CD14-positive monocyte (primary cell): ENCODE data around the gene SSBP3. TPM values are rescaled to one million over a fixed set of nuclear protein-coding genes. Genes with fewer than 3 reads are reported as not detected.

Experiments used
- DNase-seq, 3 donors: peaks; one replicate each; pipeline ENCODE4 v3.0.0-alpha.2; 2011 to 2022
- H2AFZ ChIP-seq: 2 replicates; pipeline ENCODE4 v1.6.0; 2012; ENCODE audit warnings: mild to moderate bottlenecking, low read depth, low read length, inconsistent platforms; ENCODE audit not compliant: insufficient read depth, poor library complexity, severe bottlenecking
- H3K27ac ChIP-seq, 2 donors: 1 replicate in 1 of 2; 2 replicates in 1 of 2; pipeline ENCODE4 v1.5.1; 2012 to 2013; ENCODE audit warnings: low read length in 2 of 2, control low read depth in 1 of 2, inconsistent platforms in 1 of 2, low read depth in 1 of 2, mild to moderate bottlenecking in 1 of 2
- H3K27me3 ChIP-seq, 2 donors: one replicate each; pipeline versions ENCODE4 v1.6.0 to v1.6.1; 2011 to 2013; ENCODE audit warnings: low read length in 2 of 2; ENCODE audit not compliant: control insufficient read depth in 2 of 2, insufficient read depth in 2 of 2
- H3K36me3 ChIP-seq, 2 donors: replicated peaks in 1 of 2; 1 replicate in 1 of 2; 2 replicates in 1 of 2; pipeline versions ENCODE4 v1.5.1 to v1.6.1; 2012 to 2013; ENCODE audit warnings: low read length in 2 of 2, control low read depth in 1 of 2, inconsistent platforms in 1 of 2, mild to moderate bottlenecking in 1 of 2; ENCODE audit not compliant: insufficient read depth in 2 of 2, control insufficient read depth in 1 of 2
- H3K4me1 ChIP-seq, 2 donors: 1 replicate in 1 of 2; 2 replicates in 1 of 2; pipeline versions ENCODE4 v1.5.1 to v1.6.1; 2012 to 2013; ENCODE audit warnings: low read length in 2 of 2, control low read depth in 1 of 2, inconsistent platforms in 1 of 2, mild to moderate bottlenecking in 1 of 2, moderate library complexity in 1 of 2; ENCODE audit not compliant: insufficient read depth in 2 of 2, control insufficient read depth in 1 of 2
- H3K4me2 ChIP-seq: replicated peaks from 2 replicates; pipeline ENCODE3; 2012; ENCODE audit warnings: low read length, moderate library complexity, mild to moderate bottlenecking; ENCODE audit not compliant: poor library complexity, severe bottlenecking; ENCODE audit errors: extremely low read depth
- H3K4me3 ChIP-seq, 3 experiments: fragments of 200-600 bp in 1 of 3; sonication (generic) in 1 of 3; replicated peaks in 1 of 3; 1 replicate in 2 of 3; 2 replicates in 1 of 3; pipeline ENCODE4 v1.5.1; 2011 to 2013; ENCODE audit warnings: low read length in 3 of 3, mild to moderate bottlenecking in 3 of 3, control low read depth in 2 of 3, low read depth in 2 of 3, inconsistent platforms in 1 of 3, moderate library complexity in 1 of 3
- H3K79me2 ChIP-seq: 2 replicates; pipeline ENCODE4 v1.6.0; 2012; ENCODE audit warnings: mild to moderate bottlenecking, control low read depth, inconsistent platforms, low read length, moderate library complexity; ENCODE audit not compliant: insufficient read depth
- H3K9ac ChIP-seq: 2 replicates; pipeline ENCODE4 v1.6.0; 2017; ENCODE audit warnings: low read length, mild to moderate bottlenecking; ENCODE audit not compliant: insufficient read depth, poor library complexity, severe bottlenecking
- H3K9me3 ChIP-seq, 2 donors: replicated peaks in 1 of 2; 1 replicate in 1 of 2; 2 replicates in 1 of 2; pipeline versions ENCODE4 v1.5.1 to v1.6.1; 2012 to 2013; ENCODE audit warnings: low read length in 2 of 2, control low read depth in 1 of 2; ENCODE audit not compliant: control insufficient read depth in 1 of 2, insufficient read depth in 1 of 2
- H4K20me1 ChIP-seq: 2 replicates; pipeline ENCODE4 v1.6.0; 2012; ENCODE audit warnings: mild to moderate bottlenecking, low read length, control low read depth, moderate library complexity; ENCODE audit not compliant: insufficient read depth
- H3K27ac Mint-ChIP-seq, 7 donors: one replicate each; pipeline ENCODE4 v1.8.0; 2020; ENCODE audit warnings: mild to moderate bottlenecking in 7 of 7, mixed read lengths in 7 of 7, moderate library complexity in 6 of 7, inconsistent platforms in 2 of 7
- H3K27me3 Mint-ChIP-seq, 3 donors: one replicate each; pipeline ENCODE4 v1.8.0; 2021 to 2022; ENCODE audit warnings: low read depth in 3 of 3, mild to moderate bottlenecking in 3 of 3, mixed read lengths in 3 of 3, moderate library complexity in 3 of 3, inconsistent platforms in 1 of 3
- H3K36me3 Mint-ChIP-seq, 2 donors: one replicate each; pipeline ENCODE4 v1.8.0; 2020; ENCODE audit warnings: mixed read lengths in 2 of 2, inconsistent platforms in 1 of 2, mild to moderate bottlenecking in 1 of 2
- H3K4me1 Mint-ChIP-seq: one replicate; pipeline ENCODE4 v1.8.0; 2020; ENCODE audit warnings: mild to moderate bottlenecking, mixed read lengths
- H3K4me3 Mint-ChIP-seq, 2 donors: one replicate each; pipeline ENCODE4 v1.8.0; 2020; ENCODE audit warnings: mild to moderate bottlenecking in 2 of 2, mixed read lengths in 2 of 2, moderate library complexity in 1 of 2
- H3K9me3 Mint-ChIP-seq, 7 donors: one replicate each; pipeline ENCODE4 v1.8.0; 2020 to 2022; ENCODE audit warnings: mixed read lengths in 7 of 7, mild to moderate bottlenecking in 6 of 7, moderate library complexity in 6 of 7, inconsistent platforms in 2 of 7
- WGBS: methylation state at CpG from one replicate; pipeline ENCODE4 v1.1.5; 2013; ENCODE audit warnings: missing lambda C conversion rate; ENCODE audit not compliant: insufficient coverage; 5-methylcytosine and 5-hydroxymethylcytosine counted together
- intact Hi-C, 2 donors: fragments of 100-400 bp; cut with micrococcal nuclease; formaldehyde crosslinking; loops; one replicate each; pipeline versions ENCODE4 v1.15.0 to v1.15.1; 2023
- polyA plus RNA-seq, 3 donors: library from polyadenylated mRNA; depleted of rRNA in 1 of 3; unstranded in 2 of 3; stranded (reverse) in 1 of 3; fragments of 300-500 nt in 2 of 3; fragments of >200 nt in 1 of 3; fragmentation: Illumina TruSeq in 2 of 3; gene quantifications; 1 replicate in 2 of 3; 2 replicates in 1 of 3; pipeline ENCODE4 v1.2.3, GENCODE V29; 2012 to 2021
- TF ChIP-seq, protein P1 (sequence below): fragments of 200-600 bp; IDR thresholded peaks from one replicate; pipeline ENCODE4 v1.8.0; 2022; ENCODE audit warnings: antibody characterized with exemption, mild to moderate bottlenecking

The SSBP3 gene
- polyA plus RNA-seq, 3 donors: 4.1 to 30.7 (median 4.3) TPM

DNA sequence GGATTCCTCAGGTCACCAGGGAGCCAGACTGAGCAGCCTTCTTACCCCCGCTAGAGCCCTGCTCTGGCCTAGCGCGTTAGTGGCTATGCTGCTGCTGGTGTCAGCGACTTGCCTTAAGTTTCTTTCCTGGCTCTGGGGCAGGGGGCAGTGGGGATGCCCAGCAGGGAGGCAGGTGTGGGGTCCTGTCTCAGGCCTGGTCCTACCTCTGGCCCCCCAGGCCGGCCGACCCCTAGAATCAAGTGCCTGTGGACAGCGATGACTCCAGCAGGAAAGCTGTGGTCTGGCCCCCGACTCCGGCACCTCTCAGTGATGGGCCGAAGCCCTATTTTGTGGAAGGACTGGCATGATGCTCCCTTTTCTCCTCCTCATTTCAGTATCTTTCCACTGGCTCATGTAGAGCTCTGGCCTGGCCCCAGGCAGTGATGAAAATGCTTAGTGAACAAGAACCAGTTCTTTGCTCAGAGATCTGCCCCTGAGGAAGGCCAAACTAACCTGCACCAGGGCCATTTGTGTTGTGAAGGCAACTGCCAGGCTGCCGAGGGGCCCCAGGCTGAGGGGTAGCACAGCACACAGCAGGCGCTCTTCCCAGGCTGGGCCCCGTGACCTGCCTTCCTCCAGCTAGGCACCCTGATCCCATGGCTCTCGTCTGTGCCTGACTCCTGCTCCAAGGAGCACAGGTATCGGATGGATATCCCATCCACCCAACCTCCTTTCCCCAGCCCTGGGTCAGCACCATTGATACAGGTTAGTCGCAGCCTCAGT, 182.6 kb downstream of the SSBP3 start:
- TF ChIP-seq, protein P1, sequence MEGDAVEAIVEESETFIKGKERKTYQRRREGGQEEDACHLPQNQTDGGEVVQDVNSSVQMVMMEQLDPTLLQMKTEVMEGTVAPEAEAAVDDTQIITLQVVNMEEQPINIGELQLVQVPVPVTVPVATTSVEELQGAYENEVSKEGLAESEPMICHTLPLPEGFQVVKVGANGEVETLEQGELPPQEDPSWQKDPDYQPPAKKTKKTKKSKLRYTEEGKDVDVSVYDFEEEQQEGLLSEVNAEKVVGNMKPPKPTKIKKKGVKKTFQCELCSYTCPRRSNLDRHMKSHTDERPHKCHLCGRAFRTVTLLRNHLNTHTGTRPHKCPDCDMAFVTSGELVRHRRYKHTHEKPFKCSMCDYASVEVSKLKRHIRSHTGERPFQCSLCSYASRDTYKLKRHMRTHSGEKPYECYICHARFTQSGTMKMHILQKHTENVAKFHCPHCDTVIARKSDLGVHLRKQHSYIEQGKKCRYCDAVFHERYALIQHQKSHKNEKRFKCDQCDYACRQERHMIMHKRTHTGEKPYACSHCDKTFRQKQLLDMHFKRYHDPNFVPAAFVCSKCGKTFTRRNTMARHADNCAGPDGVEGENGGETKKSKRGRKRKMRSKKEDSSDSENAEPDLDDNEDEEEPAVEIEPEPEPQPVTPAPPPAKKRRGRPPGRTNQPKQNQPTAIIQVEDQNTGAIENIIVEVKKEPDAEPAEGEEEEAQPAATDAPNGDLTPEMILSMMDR: no peak

DNA sequence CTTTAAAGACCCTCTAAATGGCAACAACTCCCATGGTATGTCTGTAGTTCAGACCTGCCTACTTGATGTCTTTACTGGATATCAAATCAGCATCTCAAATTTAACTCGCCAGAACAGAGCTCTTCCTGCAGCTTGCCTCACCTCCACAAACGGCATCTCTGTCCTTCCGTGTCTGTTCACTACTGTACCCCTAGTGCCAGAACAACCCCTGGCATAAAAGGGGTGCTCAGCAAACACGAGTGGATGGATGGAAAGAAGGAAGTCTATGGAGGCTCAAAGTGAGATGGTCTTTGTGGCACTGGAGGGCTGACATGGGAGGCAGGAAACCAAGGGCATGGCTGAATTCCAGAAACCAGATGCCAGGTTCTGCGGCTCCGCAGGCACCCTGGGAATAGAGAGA, 183.5 kb downstream of the SSBP3 start:
- no peak overlapping the region for H2AFZ ChIP-seq
- peaks cover 27 to 28% of the 10 kb centered on the region in 2 donors for H3K4me1 ChIP-seq
- Mint-ChIP-seq H3K4me3 (no peak overlapping the region), H3K36me3 (peaks cover 42 to 51% of the 10 kb centered on the region in 2 donors), H3K27ac (peak overlapping the region in 1 of 7 donors; percentile 24), H3K9me3 (no peaks in the 10 kb centered on the region), H3K4me1 (peaks cover 33% of the 10 kb centered on the region), H3K27me3 (peaks cover 0 to 2% (median 0%) of the 10 kb centered on the region in 3 donors)
- no peak overlapping the region for H3K27ac ChIP-seq
- no peaks in the 10 kb centered on the region for H3K79me2 ChIP-seq
- DNase-seq: no peak
- H3K27me3 ChIP-seq: no peaks in the 10 kb centered on the region
- peaks cover 14 to 25% of the 10 kb centered on the region in 2 donors for H3K36me3 ChIP-seq
- H3K4me2 ChIP-seq: no peak overlapping the region
- no peaks in the 10 kb centered on the region for H3K9me3 ChIP-seq
- H3K9ac ChIP-seq: no peak overlapping the region
- no peak overlapping the region for H3K4me3 ChIP-seq
- intact Hi-C loops: loop anchor here in 1 of 2 donors (10.0 kb wide), 1 partner anchor 182 kb away; the partner anchor contains the start of gene SSBP3
- peaks cover 8% of the 10 kb centered on the region for H4K20me1 ChIP-seq
- TF ChIP-seq, protein P1: no peak
- WGBS: 21% methylated on average over 2 of the region's 6 CpGs

More for the DNA sequence above, 182.6 kb downstream of the SSBP3 start:
- 99% methylated on average over 15 of the region's 16 CpGs for WGBS
- Mint-ChIP-seq H3K27me3 (peaks cover 0 to 3% (median 0%) of the 10 kb centered on the region in 3 donors), H3K27ac (no peak overlapping the region), H3K4me1 (peaks cover 41% of the 10 kb centered on the region), H3K9me3 (no peaks in the 10 kb centered on the region), H3K36me3 (peaks cover 39 to 49% of the 10 kb centered on the region in 2 donors), H3K4me3 (no peak overlapping the region)
- Histone ChIP-seq H3K4me3 (no peak overlapping the region), H3K9me3 (no peaks in the 10 kb centered on the region), H3K36me3 (peaks cover 4 to 15% of the 10 kb centered on the region in 2 donors), H3K27me3 (no peaks in the 10 kb centered on the region), H3K9ac (no peak overlapping the region), H3K4me2 (no peak overlapping the region), H3K4me1 (peaks cover 36 to 37% of the 10 kb centered on the region in 2 donors), H2AFZ (no peak overlapping the region), H3K79me2 (no peaks in the 10 kb centered on the region), H3K27ac (no peak overlapping the region), H4K20me1 (peaks cover 8% of the 10 kb centered on the region)
- no peak for DNase-seq
- intact Hi-C loops: loop anchor here in 1 of 2 donors (10.0 kb wide), 1 partner anchor 181 kb away; the partner anchor contains the start of gene SSBP3
